Mucosa of rectum (tissue), 2 donors: Measurements from ENCODE around the gene RRP36.
"Not testable (repeated sequence)": the region's sequence is repeated elsewhere in the genome, so short reads cannot be mapped to it uniquely, and the experiment has no call there.

ENCODE experiments used
- H3K27ac ChIP-seq, 2 donors: one replicate each; pipeline ENCODE4 v1.7.0; 2013; ENCODE audit warnings: inconsistent platforms in 2 of 2, low read depth in 2 of 2, low read length in 2 of 2
- H3K27me3 ChIP-seq, 2 donors: one replicate each; pipeline ENCODE4 v1.7.0; 2013; ENCODE audit warnings: low read length in 2 of 2; ENCODE audit not compliant: control insufficient read depth in 2 of 2, insufficient read depth in 2 of 2
- H3K36me3 ChIP-seq, 2 donors: one replicate each; pipeline ENCODE4 v1.7.0; 2013; ENCODE audit warnings: low read length in 2 of 2; ENCODE audit not compliant: control insufficient read depth in 2 of 2, insufficient read depth in 2 of 2
- H3K4me1 ChIP-seq, 2 donors: one replicate each; pipeline ENCODE4 v1.7.0; 2013; ENCODE audit warnings: low read length in 2 of 2, mild to moderate bottlenecking in 1 of 2; ENCODE audit not compliant: control insufficient read depth in 2 of 2, insufficient read depth in 2 of 2
- H3K4me3 ChIP-seq, 2 donors: one replicate each; pipeline ENCODE4 v1.7.0; 2013; ENCODE audit warnings: low read length in 2 of 2
- H3K9ac ChIP-seq, 2 donors: one replicate each; pipeline ENCODE4 v1.7.0; 2013; ENCODE audit warnings: low read length in 2 of 2, low read depth in 1 of 2, mild to moderate bottlenecking in 1 of 2
- H3K9me3 ChIP-seq, 2 donors: one replicate each; pipeline ENCODE4 v1.7.0; 2013; ENCODE audit warnings: low read length in 2 of 2; ENCODE audit not compliant: control insufficient read depth in 2 of 2
- donor health status: healthy.
- donor health status: Normal muscosa, but diverticular disease.

The RRP36 gene

DNA sequence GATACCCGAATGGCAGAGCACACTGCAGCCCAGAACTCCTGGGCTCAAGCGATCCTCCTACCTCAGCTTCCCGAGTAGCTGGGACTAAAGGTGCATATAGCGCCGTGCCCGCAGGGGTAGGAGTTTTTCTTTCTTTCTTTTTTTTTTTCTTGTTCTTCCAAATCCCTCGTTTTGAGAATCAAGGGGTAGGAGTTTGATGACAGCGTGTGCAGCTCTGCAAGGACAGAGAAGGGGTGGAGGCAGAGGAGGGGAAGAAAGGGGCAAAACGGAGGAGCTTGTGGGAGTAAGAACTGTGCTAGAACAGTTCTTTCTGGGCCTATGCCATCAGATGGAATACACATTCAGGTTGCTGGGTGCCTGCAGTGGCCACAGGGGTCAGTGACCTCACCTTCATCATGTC is 15.3 kb downstream of the RRP36 start:
- Histone ChIP-seq H3K4me3 (no peak overlapping the region), H3K9ac (no peak overlapping the region), H3K27me3 (no peaks in the 10 kb centered on the region), H3K4me1 (no peaks in the 10 kb centered on the region), H3K27ac (no peak overlapping the region), H3K36me3 (peaks cover 47 to 56% of the 10 kb centered on the region in 2 donors), H3K9me3 (no peaks in the 10 kb centered on the region)

- peaks cover 49 to 57% of the 10 kb centered on the region in 2 donors for H3K36me3 ChIP-seq
Observed at GRCh38 chr6:43037197-43037596, 15.8 kb downstream of the RRP36 start.

GRCh38 chr6:43037706-43038105 is 16.3 kb downstream of the RRP36 start:
- no peak overlapping the region for H3K4me3 ChIP-seq
- H3K36me3 ChIP-seq, result peaks cover 51 to 56% of the 10 kb centered on the region in 2 donors
- no peaks in the 10 kb centered on the region for H3K9me3 ChIP-seq
- H3K4me1 ChIP-seq, result no peaks in the 10 kb centered on the region
- H3K27me3 ChIP-seq, result no peaks in the 10 kb centered on the region
- no peak overlapping the region for H3K27ac ChIP-seq
- no peak overlapping the region for H3K9ac ChIP-seq

More at GRCh38 chr6:43037197-43037596, 15.8 kb downstream of the RRP36 start:
- no peak overlapping the region for H3K27ac ChIP-seq
- H3K4me1 ChIP-seq, result no peaks in the 10 kb centered on the region
- no peaks in the 10 kb centered on the region for H3K27me3 ChIP-seq
- H3K4me3 ChIP-seq, result no peak overlapping the region
- H3K9ac ChIP-seq, result no peak overlapping the region
- no peaks in the 10 kb centered on the region for H3K9me3 ChIP-seq

GRCh38 chr6:43038727-43039126 is 17.3 kb downstream of the RRP36 start:
- no peak overlapping the region for H3K27ac ChIP-seq
- H3K27me3 ChIP-seq, result no peaks in the 10 kb centered on the region
- no peaks in the 10 kb centered on the region for H3K9me3 ChIP-seq
- H3K4me1 ChIP-seq, result no peaks in the 10 kb centered on the region
- no peak overlapping the region for H3K4me3 ChIP-seq
- H3K36me3 ChIP-seq, result peaks cover 54 to 58% of the 10 kb centered on the region in 2 donors
- H3K9ac ChIP-seq, result no peak overlapping the region

- H3K27me3 ChIP-seq, result no peaks in the 10 kb centered on the region
- peaks cover 48 to 61% of the 10 kb centered on the region in 2 donors for H3K36me3 ChIP-seq
- no peaks in the 10 kb centered on the region for H3K4me1 ChIP-seq
- no peak overlapping the region for H3K27ac ChIP-seq
- H3K9me3 ChIP-seq, result no peaks in the 10 kb centered on the region
- H3K4me3 ChIP-seq, result no peak overlapping the region
- H3K9ac ChIP-seq, result no peak overlapping the region
Observed at GRCh38 chr6:43040542-43041257, 19.3 kb downstream of the RRP36 start.

GRCh38 chr6:43041475-43041874 is 20.1 kb downstream of the RRP36 start:
- not testable (repeated sequence) for H3K9ac ChIP-seq, H3K9me3 ChIP-seq, H3K27me3 ChIP-seq, H3K4me3 ChIP-seq, H3K4me1 ChIP-seq, H3K27ac ChIP-seq
- H3K36me3 ChIP-seq, result peaks cover 48 to 65% of the 10 kb centered on the region in 2 donors

- Histone ChIP-seq H3K9me3 (no peaks in the 10 kb centered on the region), H3K27me3 (no peaks in the 10 kb centered on the region), H3K36me3 (peaks cover 42 to 61% of the 10 kb centered on the region in 2 donors), H3K27ac (no peak overlapping the region), H3K9ac (no peak overlapping the region), H3K4me3 (no peak overlapping the region), H3K4me1 (no peaks in the 10 kb centered on the region)
Observed at GRCh38 chr6:43043310-43043709, 21.9 kb downstream of the RRP36 start.

GRCh38 chr6:43045371-43045930 is 24.0 kb downstream of the RRP36 start:
- Histone ChIP-seq H3K27ac (no peak overlapping the region), H3K9ac (no peak overlapping the region), H3K27me3 (no peaks in the 10 kb centered on the region), H3K4me1 (no peaks in the 10 kb centered on the region), H3K4me3 (no peak overlapping the region), H3K9me3 (no peaks in the 10 kb centered on the region), H3K36me3 (peaks cover 34 to 64% of the 10 kb centered on the region in 2 donors)

- no peak overlapping the region for H3K4me3 ChIP-seq
- peaks cover 20 to 53% of the 10 kb centered on the region in 2 donors for H3K36me3 ChIP-seq
- H3K4me1 ChIP-seq, result peaks cover 4 to 9% of the 10 kb centered on the region in 2 donors
- H3K27me3 ChIP-seq, result no peaks in the 10 kb centered on the region
- no peak overlapping the region for H3K9ac ChIP-seq
- no peaks in the 10 kb centered on the region for H3K9me3 ChIP-seq
- H3K27ac ChIP-seq, result no peak overlapping the region
Observed at GRCh38 chr6:43047998-43048397, 26.6 kb downstream of the RRP36 start.

- H3K9me3 ChIP-seq, result no peaks in the 10 kb centered on the region
- H3K27me3 ChIP-seq, result no peaks in the 10 kb centered on the region
- peaks cover 8 to 17% of the 10 kb centered on the region in 2 donors for H3K4me1 ChIP-seq
- H3K9ac ChIP-seq, result no peak overlapping the region
- H3K36me3 ChIP-seq, result peaks cover 17 to 40% of the 10 kb centered on the region in 2 donors
- no peak overlapping the region for H3K27ac ChIP-seq
- no peak overlapping the region for H3K4me3 ChIP-seq
Observed at GRCh38 chr6:43050981-43051380, 29.6 kb downstream of the RRP36 start.
